ENCODE data around the gene CREB1. TPM values are rescaled to one million over a fixed set of nuclear protein-coding genes. Genes with fewer than 3 reads are reported as not detected.

Gene CREB1
- total and polyA plus RNA-seq, 2 donors (not counting 3 experiments of a cell fraction or from before 2014, with no cell fraction given) = 31.0 to 71.1 TPM

DNA sequence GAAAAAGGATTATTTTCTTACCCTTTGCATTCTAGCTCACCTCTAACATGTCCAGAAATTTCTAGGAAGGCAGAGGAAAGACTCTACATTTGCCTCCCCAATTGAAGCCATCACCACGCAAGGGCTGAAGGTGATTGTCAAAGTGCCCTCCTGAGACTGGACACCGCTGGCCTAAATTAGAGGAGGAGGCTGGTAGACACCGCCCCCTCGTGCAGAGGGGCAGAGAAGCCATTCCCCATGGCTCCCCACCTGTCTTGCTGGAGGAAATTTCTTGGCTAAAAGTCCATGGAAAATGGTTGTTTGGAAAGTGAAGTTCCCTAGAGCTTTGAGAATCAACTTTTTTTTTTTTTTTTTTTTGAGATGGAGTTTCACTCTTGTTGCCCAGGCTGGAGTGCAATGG lies 31.3 kb upstream of the CREB1 start:
- no peak overlapping the region for H2AFZ ChIP-seq (ENCODE audit: low read depth, low read length)
- ChIA-PET CTCF (interaction anchor here (0.6 kb wide), 1 partner anchor 509 kb away, joined by 3 read pairs; no protein-coding TSS in a partner anchor), POLR2A (no interaction called here)
- no peak overlapping the region for H3K4me2 ChIP-seq (ENCODE audit: insufficient read depth, low read length)
- no peak overlapping the region for H3K4me3 ChIP-seq (replicated peaks in 1 of 3; ENCODE audit: insufficient read depth in 1 of 3, low read depth in 1 of 3, low read length in 3 of 3)
- no peak overlapping the region for H3K9ac ChIP-seq (replicated peaks; ENCODE audit: extremely low read depth, insufficient read depth, low read length)
- TF ChIP-seq FOS (IDR thresholded peaks at IDR 0.05; ENCODE audit: borderline replicate concordance, insufficient read depth, low read length) = no peak
- TF ChIP-seq JUN (IDR thresholded peaks at IDR 0.05; ENCODE audit: borderline replicate concordance, insufficient read depth, insufficient read length, low read depth) = no peak
- no peak for TF ChIP-seq POLR2A (IDR thresholded peaks at IDR 0.05; ENCODE audit: low read depth, low read length)
- no peak for TF ChIP-seq CTCF (IDR thresholded peaks at IDR 0.05; ENCODE audit: extremely low read depth in 1 of 2, insufficient read depth in 1 of 2, low read depth in 1 of 2, low read length in 2 of 2)
- TF ChIP-seq, protein P1, sequence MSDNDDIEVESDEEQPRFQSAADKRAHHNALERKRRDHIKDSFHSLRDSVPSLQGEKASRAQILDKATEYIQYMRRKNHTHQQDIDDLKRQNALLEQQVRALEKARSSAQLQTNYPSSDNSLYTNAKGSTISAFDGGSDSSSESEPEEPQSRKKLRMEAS (IDR thresholded peaks at IDR 0.05; ENCODE audit: insufficient read depth, insufficient read length) = no peak
- no peak for TF ChIP-seq POLR2AphosphoS5 (IDR thresholded peaks at IDR 0.05; ENCODE audit: insufficient read depth, low read depth, low read length)
- no peak for TF ChIP-seq MYC (IDR thresholded peaks at IDR 0.05; ENCODE audit: low read depth, low read length)
- TF ChIP-seq EZH2 (IDR thresholded peaks at IDR 0.05; ENCODE audit: borderline replicate concordance, low read depth, low read length, severe bottlenecking) = no peak
- no peak for TF ChIP-seq GATA2 (IDR thresholded peaks at IDR 0.05; ENCODE audit: insufficient read depth, insufficient read length, low read depth, low read length)
- BruUV-seq (replicated peaks) = no TSS peak
- intact Hi-C loops (cut with micrococcal nuclease) (no loop called here), dilution Hi-C loops (cut with MboI; ENCODE audit: extremely low pct_ligation_motif_present, low sequenced_read_pairs) (no loop called here)
- FAIRE-seq = no peak
- no peaks in the 10 kb centered on the region for H3K79me2 ChIP-seq (ENCODE audit: control insufficient read depth, insufficient read depth, low read length)
- H3K4me1 ChIP-seq (ENCODE audit: control insufficient read depth, extremely low read depth, insufficient read depth, low read length) = peaks cover 3% of the 10 kb centered on the region
- DNase-seq (ENCODE audit: low read depth, low spot score) = no peak
- no peaks in the 10 kb centered on the region for H3K9me3 ChIP-seq (replicated peaks; ENCODE audit: control insufficient read depth, insufficient read depth, low read length)
- H3K9me1 ChIP-seq (replicated peaks; ENCODE audit: control insufficient read depth, extremely low read depth, insufficient read depth, low read length) = no peaks in the 10 kb centered on the region
- H3K27ac ChIP-seq (ENCODE audit: insufficient read depth, low read depth, low read length) = no peak overlapping the region
- no peaks in the 10 kb centered on the region for H3K27me3 ChIP-seq (ENCODE audit: control insufficient read depth in 2 of 2, insufficient read depth in 2 of 2, low read length in 2 of 2)
- no peaks in the 10 kb centered on the region for H4K20me1 ChIP-seq (replicated peaks; ENCODE audit: control insufficient read depth, extremely low read depth, insufficient read depth, low read length)
- H3K36me3 ChIP-seq (ENCODE audit: control insufficient read depth in 2 of 2, extremely low read depth in 1 of 2, insufficient read depth in 2 of 2, low read length in 2 of 2) = no peaks in the 10 kb centered on the region
